ENCODE results near the gene PPP2R2D.

The PPP2R2D gene

GRCh38 chr10:131896403-131896802 is 4.4 kb upstream of the PPP2R2D start:
- Histone ChIP-seq H3K9me3 (ENCODE audit: control insufficient read depth, low read length) (no peaks in the 10 kb centered on the region), H3K27me3 (ENCODE audit: control insufficient read depth, insufficient read depth, low read length) (no peaks in the 10 kb centered on the region), H3K9ac (no peak overlapping the region), H3K4me2 (ENCODE audit: low read length) (no peak overlapping the region), H3K79me2 (peaks cover under 1% of the 10 kb centered on the region), H3K4me1 (no peaks in the 10 kb centered on the region), H2AFZ (no peak overlapping the region), H3K27ac (no peak overlapping the region), H3K36me3 (ENCODE audit: control insufficient read depth, insufficient read depth, low read length) (no peaks in the 10 kb centered on the region), H3K4me3 (ENCODE audit: low read depth, low read length) (no peak overlapping the region)
- no peak for TF ChIP-seq CTCF (IDR thresholded peaks at IDR 0.05)

- Histone ChIP-seq H3K4me3 (ENCODE audit: low read depth, low read length) (no peak overlapping the region), H2AFZ (no peak overlapping the region), H3K79me2 (peaks cover 10% of the 10 kb centered on the region), H3K27ac (no peak overlapping the region), H3K9ac (no peak overlapping the region), H3K36me3 (ENCODE audit: control insufficient read depth, insufficient read depth, low read length) (no peaks in the 10 kb centered on the region), H3K27me3 (ENCODE audit: control insufficient read depth, insufficient read depth, low read length) (no peaks in the 10 kb centered on the region), H3K4me1 (peaks cover 5% of the 10 kb centered on the region), H3K4me2 (ENCODE audit: low read length) (no peak overlapping the region), H3K9me3 (ENCODE audit: control insufficient read depth, low read length) (no peaks in the 10 kb centered on the region)
- TF ChIP-seq CTCF (IDR thresholded peaks at IDR 0.05) = no peak
Measured at GRCh38 chr10:131897297-131897899, 3.4 kb upstream of the PPP2R2D start.

GRCh38 chr10:131898061-131898460 is 2.7 kb upstream of the PPP2R2D start:
- H3K27me3 ChIP-seq (ENCODE audit: control insufficient read depth, insufficient read depth, low read length) = no peaks in the 10 kb centered on the region
- peaks cover 5% of the 10 kb centered on the region for H3K4me1 ChIP-seq
- H3K9me3 ChIP-seq (ENCODE audit: control insufficient read depth, low read length) = no peaks in the 10 kb centered on the region
- no peaks in the 10 kb centered on the region for H3K36me3 ChIP-seq (ENCODE audit: control insufficient read depth, insufficient read depth, low read length)
- no peak overlapping the region for H3K9ac ChIP-seq
- peaks cover 16% of the 10 kb centered on the region for H3K79me2 ChIP-seq
- no peak for TF ChIP-seq CTCF (IDR thresholded peaks at IDR 0.05)
- H3K4me3 ChIP-seq (ENCODE audit: low read depth, low read length) = no peak overlapping the region
- no peak overlapping the region for H3K27ac ChIP-seq
- H2AFZ ChIP-seq = no peak overlapping the region
- H3K4me2 ChIP-seq (ENCODE audit: low read length) = no peak overlapping the region

- no peak overlapping the region for H2AFZ ChIP-seq
- H3K4me3 ChIP-seq (ENCODE audit: low read depth, low read length) = no peak overlapping the region
- peaks cover 21% of the 10 kb centered on the region for H3K79me2 ChIP-seq
- H3K4me1 ChIP-seq = peaks cover 9% of the 10 kb centered on the region
- no peaks in the 10 kb centered on the region for H3K36me3 ChIP-seq (ENCODE audit: control insufficient read depth, insufficient read depth, low read length)
- no peaks in the 10 kb centered on the region for H3K9me3 ChIP-seq (ENCODE audit: control insufficient read depth, low read length)
- H3K4me2 ChIP-seq (ENCODE audit: low read length) = no peak overlapping the region
- no peak overlapping the region for H3K27ac ChIP-seq
- TF ChIP-seq CTCF (IDR thresholded peaks at IDR 0.05) = no peak
- no peak overlapping the region for H3K9ac ChIP-seq
- H3K27me3 ChIP-seq (ENCODE audit: control insufficient read depth, insufficient read depth, low read length) = no peaks in the 10 kb centered on the region
Measured at GRCh38 chr10:131898713-131899112, 2.1 kb upstream of the PPP2R2D start.

- no peak for TF ChIP-seq CTCF (IDR thresholded peaks at IDR 0.05)
- Histone ChIP-seq H3K9ac (no peak overlapping the region), H3K9me3 (ENCODE audit: control insufficient read depth, low read length) (no peaks in the 10 kb centered on the region), H3K27me3 (ENCODE audit: control insufficient read depth, insufficient read depth, low read length) (no peaks in the 10 kb centered on the region), H3K4me2 (ENCODE audit: low read length) (no peak overlapping the region), H3K36me3 (ENCODE audit: control insufficient read depth, insufficient read depth, low read length) (no peaks in the 10 kb centered on the region), H3K79me2 (peaks cover 22% of the 10 kb centered on the region), H3K27ac (no peak overlapping the region), H2AFZ (no peak overlapping the region), H3K4me1 (peaks cover 10% of the 10 kb centered on the region), H3K4me3 (ENCODE audit: low read depth, low read length) (no peak overlapping the region)
Measured at GRCh38 chr10:131899116-131899690, 1.6 kb upstream of the PPP2R2D start.

Data from parathyroid adenoma (tissue), 2 donors.